Panc1 (cell line): ENCODE results near the gene AGER.

Experiments
- CTCF ChIP-seq: fragments of 450-650 bp; IDR thresholded peaks from 2 replicates; pipeline ENCODE4 v1.5.1; 2017; ENCODE audit warnings: mild to moderate bottlenecking
- SIN3A ChIP-seq: IDR thresholded peaks from 2 replicates; pipeline ENCODE4 v1.6.1; 2012; ENCODE audit warnings: low read depth, mild to moderate bottlenecking, low read length, moderate library complexity, borderline replicate concordance; ENCODE audit not compliant: insufficient read depth
- TCF7L2 ChIP-seq: IDR thresholded peaks from 2 replicates; pipeline ENCODE4 v1.6.1; 2011; ENCODE audit warnings: mild to moderate bottlenecking, low read depth, low read length, inconsistent platforms

GRCh38 chr6:32153564-32154513, 30.2 kb downstream of the AGER start, which contains the start of gene PPT2:
- TF ChIP-seq CTCF (no peak; the same call in 1 of the 2 replicates), TCF7L2 (no peak), SIN3A (peak; percentile 95; the same call in 1 of the 2 replicates)
